HepG2 (cell line): ENCODE data around the gene ZNF235.

Experiments
- CEBPG ChIP-seq: IDR thresholded peaks from 2 replicates; pipeline ENCODE4 v1.6.1; 2016
- CTCF ChIP-seq: sonication (generic); formaldehyde crosslinking; IDR thresholded peaks from 2 replicates; pipeline ENCODE4 v1.5.0; 2020; ENCODE audit warnings: mild to moderate bottlenecking, missing genetic modification reagents, moderate library complexity
- IRX3 ChIP-seq: sonication (generic); formaldehyde crosslinking; IDR thresholded peaks from 2 replicates; pipeline ENCODE4 v1.8.1; 2023; ENCODE audit warnings: mild to moderate bottlenecking, low read depth, missing genetic modification reagents, borderline replicate concordance
- JUND ChIP-seq: sonication (generic); formaldehyde crosslinking; IDR thresholded peaks from 2 replicates; pipeline ENCODE4 v1.8.0; 2022; ENCODE audit warnings: mild to moderate bottlenecking, missing genetic modification reagents
- MBD4 ChIP-seq: IDR thresholded peaks from 2 replicates; pipeline ENCODE4 v1.6.1; 2012; ENCODE audit warnings: low read length, inconsistent platforms, borderline replicate concordance
- POLR2A ChIP-seq, 2 experiments: IDR thresholded peaks; 2 replicates each; pipeline ENCODE4 v1.6.1; 2011; ENCODE audit warnings: low read depth in 2 of 2, low read length in 2 of 2, mild to moderate bottlenecking in 1 of 2, moderate library complexity in 1 of 2; ENCODE audit not compliant: insufficient read depth in 1 of 2
- ZNF383 ChIP-seq: sonication (generic); formaldehyde crosslinking; IDR thresholded peaks from 2 replicates; pipeline ENCODE4 v1.4.0; 2020; ENCODE audit warnings: missing genetic modification reagents, mild to moderate bottlenecking, borderline replicate concordance
- TF ChIP-seq, protein P1 (sequence below): sonication (generic); formaldehyde crosslinking; IDR thresholded peaks from 2 replicates; pipeline ENCODE4 v1.4.0; 2020; ENCODE audit warnings: low read depth, missing genetic modification reagents

DNA sequence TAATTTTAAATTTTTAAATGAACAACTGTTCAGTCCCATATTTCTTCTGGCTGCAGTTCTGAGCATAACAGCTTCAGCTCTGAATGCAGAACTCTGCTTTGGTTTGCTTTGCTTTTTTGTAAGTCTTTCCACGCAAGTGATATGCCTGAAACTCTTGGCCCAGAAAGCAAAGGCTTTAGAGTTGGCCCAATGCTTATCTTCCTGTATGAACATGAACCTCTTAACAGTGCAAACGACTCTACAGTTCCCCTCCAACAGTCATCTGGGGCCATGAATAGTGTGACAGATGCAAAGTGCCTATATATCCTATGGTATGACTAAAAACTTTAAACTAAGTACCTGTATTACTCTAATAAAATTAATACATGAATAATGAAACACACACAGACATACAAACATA, 37.0 kb upstream of the ZNF235 start:
- TF ChIP-seq CTCF (CRISPR knock-in tag) (no peak), JUND (CRISPR knock-in tag) (no peak), ZNF383 (CRISPR knock-in tag) (no peak), POLR2A (IDR thresholded peaks at IDR 0.05; ENCODE audit: insufficient read depth in 1 of 2, low read depth in 2 of 2, low read length in 2 of 2) (no peak), CEBPG (CRISPR knock-in tag) (no peak), MBD4 (no peak), IRX3 (no peak)
- TF ChIP-seq, protein P1, sequence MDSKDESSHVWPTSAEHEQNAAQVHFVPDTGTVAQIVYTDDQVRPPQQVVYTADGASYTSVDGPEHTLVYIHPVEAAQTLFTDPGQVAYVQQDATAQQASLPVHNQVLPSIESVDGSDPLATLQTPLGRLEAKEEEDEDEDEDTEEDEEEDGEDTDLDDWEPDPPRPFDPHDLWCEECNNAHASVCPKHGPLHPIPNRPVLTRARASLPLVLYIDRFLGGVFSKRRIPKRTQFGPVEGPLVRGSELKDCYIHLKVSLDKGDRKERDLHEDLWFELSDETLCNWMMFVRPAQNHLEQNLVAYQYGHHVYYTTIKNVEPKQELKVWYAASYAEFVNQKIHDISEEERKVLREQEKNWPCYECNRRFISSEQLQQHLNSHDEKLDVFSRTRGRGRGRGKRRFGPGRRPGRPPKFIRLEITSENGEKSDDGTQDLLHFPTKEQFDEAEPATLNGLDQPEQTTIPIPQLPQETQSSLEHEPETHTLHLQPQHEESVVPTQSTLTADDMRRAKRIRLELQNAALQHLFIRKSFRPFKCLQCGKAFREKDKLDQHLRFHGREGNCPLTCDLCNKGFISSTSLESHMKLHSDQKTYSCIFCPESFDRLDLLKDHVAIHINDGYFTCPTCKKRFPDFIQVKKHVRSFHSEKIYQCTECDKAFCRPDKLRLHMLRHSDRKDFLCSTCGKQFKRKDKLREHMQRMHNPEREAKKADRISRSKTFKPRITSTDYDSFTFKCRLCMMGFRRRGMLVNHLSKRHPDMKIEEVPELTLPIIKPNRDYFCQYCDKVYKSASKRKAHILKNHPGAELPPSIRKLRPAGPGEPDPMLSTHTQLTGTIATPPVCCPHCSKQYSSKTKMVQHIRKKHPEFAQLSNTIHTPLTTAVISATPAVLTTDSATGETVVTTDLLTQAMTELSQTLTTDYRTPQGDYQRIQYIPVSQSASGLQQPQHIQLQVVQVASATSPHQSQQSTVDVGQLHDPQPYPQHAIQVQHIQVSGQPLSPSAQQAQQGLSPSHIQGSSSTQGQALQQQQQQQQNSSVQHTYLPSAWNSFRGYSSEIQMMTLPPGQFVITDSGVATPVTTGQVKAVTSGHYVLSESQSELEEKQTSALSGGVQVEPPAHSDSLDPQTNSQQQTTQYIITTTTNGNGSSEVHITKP (CRISPR knock-in tag): no peak
